ENCODE measurements around the gene SLC22A12. TPM values are rescaled to one million over a fixed set of nuclear protein-coding genes. Genes with fewer than 3 reads are reported as not detected.

The SLC22A12 gene
- total and polyA plus RNA-seq, 2 of the 8 experiments (the other 6 are each of a cell fraction or from before 2014, with no cell fraction given): not detected

DNA sequence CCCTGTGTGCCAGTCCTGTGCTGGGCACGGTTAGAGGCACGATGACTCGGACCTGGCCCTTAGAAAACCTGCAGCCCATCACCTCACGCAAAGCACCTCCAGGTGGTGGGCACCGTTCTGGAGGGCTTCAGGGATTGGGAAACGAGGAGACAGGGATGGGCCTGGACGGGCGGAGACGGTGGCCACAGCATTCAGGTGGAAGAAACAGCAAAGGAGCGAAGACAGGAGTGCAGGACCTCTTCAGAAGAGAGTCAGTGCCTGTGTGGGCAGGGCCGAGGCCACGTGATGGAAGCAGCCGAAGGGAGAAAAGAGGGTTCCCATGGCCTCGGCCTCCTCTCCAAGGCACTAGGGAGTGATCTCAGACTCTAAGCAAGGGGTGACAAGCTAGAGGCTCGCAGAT is 8.1 kb upstream of the SLC22A12 start:
- H3K18ac ChIP-seq (ENCODE audit: extremely low read depth, low read length): no peak overlapping the region
- H3K79me1 ChIP-seq (ENCODE audit: low read depth, low read length): no peaks in the 10 kb centered on the region
- no peak overlapping the region for H3K14ac ChIP-seq (ENCODE audit: insufficient read length)
- no peaks in the 10 kb centered on the region; a peak in 2 of 7 replicates for H3K27me3 ChIP-seq (replicated peaks in 1 of 4; ENCODE audit: control insufficient read depth in 3 of 4, extremely low read depth in 1 of 4, insufficient read depth in 3 of 4, low read length in 3 of 4)
- WGBS, 2 experiments (ENCODE audit: extremely low coverage in 1 of 2, insufficient coverage in 1 of 2, insufficient read length in 1 of 2, insufficient replicate concordance in 2 of 2, low coverage in 1 of 2, low lambda C conversion rate in 2 of 2, missing lambda C conversion rate in 1 of 2): 92% methylated on average over 15 of the region's 15 CpGs; no CpG with 5 or more reads in 1 of the 2 experiments
- H2BK15ac ChIP-seq (ENCODE audit: low read length): no peak overlapping the region
- H3K23me2 ChIP-seq (ENCODE audit: low read depth, low read length): peaks cover 6% of the 10 kb centered on the region; the same call in 1 of the 2 replicates
- TF ChIP-seq MAFK (IDR thresholded peaks at IDR 0.05; ENCODE audit: low read depth, low read length): no peak
- no peak for TF ChIP-seq EP300 (IDR thresholded peaks at IDR 0.05; ENCODE audit: borderline replicate concordance in 1 of 2, low read depth in 2 of 2, low read length in 2 of 2)
- TF ChIP-seq CEBPB (IDR thresholded peaks at IDR 0.05; ENCODE audit: low read depth, low read length): no peak
- TF ChIP-seq CHD1 (IDR thresholded peaks at IDR 0.05; ENCODE audit: low read depth, low read length): no peak
- no peak for TF ChIP-seq TBP (IDR thresholded peaks at IDR 0.05; ENCODE audit: low read depth, low read length)
- no peak for TF ChIP-seq HDAC2 (IDR thresholded peaks at IDR 0.05; ENCODE audit: borderline replicate concordance in 1 of 2, low read depth in 2 of 2, low read length in 2 of 2)
- TF ChIP-seq CREB1 (IDR thresholded peaks at IDR 0.05): no peak
- TF ChIP-seq RNF2 (IDR thresholded peaks at IDR 0.05; ENCODE audit: borderline replicate concordance, low read depth, low read length, missing control alignments, poor library complexity, severe bottlenecking): no peak
- no peak for TF ChIP-seq RFX5 (IDR thresholded peaks at IDR 0.05; ENCODE audit: borderline replicate concordance, low read depth, low read length)
- TF ChIP-seq, protein P1, sequence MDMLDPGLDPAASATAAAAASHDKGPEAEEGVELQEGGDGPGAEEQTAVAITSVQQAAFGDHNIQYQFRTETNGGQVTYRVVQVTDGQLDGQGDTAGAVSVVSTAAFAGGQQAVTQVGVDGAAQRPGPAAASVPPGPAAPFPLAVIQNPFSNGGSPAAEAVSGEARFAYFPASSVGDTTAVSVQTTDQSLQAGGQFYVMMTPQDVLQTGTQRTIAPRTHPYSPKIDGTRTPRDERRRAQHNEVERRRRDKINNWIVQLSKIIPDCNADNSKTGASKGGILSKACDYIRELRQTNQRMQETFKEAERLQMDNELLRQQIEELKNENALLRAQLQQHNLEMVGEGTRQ (IDR thresholded peaks at IDR 0.05; ENCODE audit: low read length): no peak
- no peak for TF ChIP-seq BACH1 (IDR thresholded peaks at IDR 0.05; ENCODE audit: low read length)
- no peaks in the 10 kb centered on the region for H3K4me1 ChIP-seq (replicated peaks in 1 of 4; ENCODE audit: control insufficient read depth in 3 of 4, insufficient read depth in 4 of 4, low read length in 3 of 4)
- H2AK5ac ChIP-seq (ENCODE audit: low read depth, low read length): no peak overlapping the region
- H2BK5ac ChIP-seq (ENCODE audit: low read depth, low read length): no peak overlapping the region
- H3K4me2 ChIP-seq (ENCODE audit: insufficient read depth in 1 of 2, low read depth in 2 of 2, low read length in 2 of 2): no peak overlapping the region
- no peak overlapping the region for H3K56ac ChIP-seq (replicated peaks; ENCODE audit: insufficient read length, low read depth, low read length)
- no peak overlapping the region for H3K4ac ChIP-seq (replicated peaks; ENCODE audit: insufficient read length, low read depth, low read length)
- no peak overlapping the region for H4K5ac ChIP-seq (ENCODE audit: insufficient read length, low read depth, low read length)
- DNase-seq (ENCODE audit: low read depth in 1 of 2, low spot score in 2 of 2) (no peak), FAIRE-seq (no peak)
- H2BK20ac ChIP-seq (ENCODE audit: low read length): no peak overlapping the region
- H3K4me3 ChIP-seq (ENCODE audit: extremely low read depth in 1 of 4, insufficient read depth in 2 of 4, low read depth in 3 of 4, low read length in 4 of 4): no peak overlapping the region
- no peak overlapping the region for H2BK12ac ChIP-seq (ENCODE audit: low read depth, low read length)
- H3K79me2 ChIP-seq (ENCODE audit: control insufficient read depth in 1 of 2, insufficient read depth in 2 of 2, low read length in 2 of 2): no peaks in the 10 kb centered on the region
- H3K27ac ChIP-seq (ENCODE audit: low read depth, low read length): no peak overlapping the region
- H4K91ac ChIP-seq (replicated peaks; ENCODE audit: insufficient read length, low read length): no peak overlapping the region
- H3K23ac ChIP-seq (ENCODE audit: insufficient read length): no peak overlapping the region
- no peaks in the 10 kb centered on the region for H3K36me3 ChIP-seq (ENCODE audit: control insufficient read depth in 2 of 4, insufficient read depth in 4 of 4, low read length in 3 of 4)
- H4K20me1 ChIP-seq (replicated peaks in 1 of 2; ENCODE audit: control insufficient read depth in 1 of 2, insufficient read depth in 2 of 2, low read length in 2 of 2): peaks cover 0 to 3% of the 10 kb centered on the region in 2 experiments
- H2AFZ ChIP-seq (ENCODE audit: low read length): no peak overlapping the region
- CTCF ChIA-PET (ENCODE audit: partially characterized antibody): interaction anchor here (2.1 to 3.7 kb wide), 4 partner anchors 17 to 133 kb away, joined by 9 to 13 read pairs (median 11); no protein-coding TSS in a partner anchor
- POLR2A ChIA-PET (ENCODE audit: partially characterized antibody): no interaction called here
- no peak overlapping the region for H3K9ac ChIP-seq (replicated peaks in 1 of 4; ENCODE audit: extremely low read depth in 1 of 4, low read depth in 3 of 4, low read length in 3 of 4)
- H4K8ac ChIP-seq (ENCODE audit: extremely low read depth, insufficient read depth, low read length): no peak overlapping the region
- H3K9me3 ChIP-seq (ENCODE audit: insufficient read depth in 2 of 2, low read depth in 1 of 2, low read length in 1 of 2): 0 out of 4 replicates have a peak, but pooled peaks cover 0 to 1% of the 10 kb centered on the region in 2 experiments
- no peak overlapping the region for H2BK120ac ChIP-seq (replicated peaks; ENCODE audit: low read depth, low read length)

All from H1 (cell line).